ENCODE data around the gene TBC1D24.
A peak's percentile ranks its signal among the peaks of the same experiment; 100 is the strongest.
"Not testable (repeated sequence)": the region's sequence is repeated elsewhere in the genome, so short reads cannot be mapped to it uniquely, and the experiment has no call there.

The TBC1D24 gene

DNA sequence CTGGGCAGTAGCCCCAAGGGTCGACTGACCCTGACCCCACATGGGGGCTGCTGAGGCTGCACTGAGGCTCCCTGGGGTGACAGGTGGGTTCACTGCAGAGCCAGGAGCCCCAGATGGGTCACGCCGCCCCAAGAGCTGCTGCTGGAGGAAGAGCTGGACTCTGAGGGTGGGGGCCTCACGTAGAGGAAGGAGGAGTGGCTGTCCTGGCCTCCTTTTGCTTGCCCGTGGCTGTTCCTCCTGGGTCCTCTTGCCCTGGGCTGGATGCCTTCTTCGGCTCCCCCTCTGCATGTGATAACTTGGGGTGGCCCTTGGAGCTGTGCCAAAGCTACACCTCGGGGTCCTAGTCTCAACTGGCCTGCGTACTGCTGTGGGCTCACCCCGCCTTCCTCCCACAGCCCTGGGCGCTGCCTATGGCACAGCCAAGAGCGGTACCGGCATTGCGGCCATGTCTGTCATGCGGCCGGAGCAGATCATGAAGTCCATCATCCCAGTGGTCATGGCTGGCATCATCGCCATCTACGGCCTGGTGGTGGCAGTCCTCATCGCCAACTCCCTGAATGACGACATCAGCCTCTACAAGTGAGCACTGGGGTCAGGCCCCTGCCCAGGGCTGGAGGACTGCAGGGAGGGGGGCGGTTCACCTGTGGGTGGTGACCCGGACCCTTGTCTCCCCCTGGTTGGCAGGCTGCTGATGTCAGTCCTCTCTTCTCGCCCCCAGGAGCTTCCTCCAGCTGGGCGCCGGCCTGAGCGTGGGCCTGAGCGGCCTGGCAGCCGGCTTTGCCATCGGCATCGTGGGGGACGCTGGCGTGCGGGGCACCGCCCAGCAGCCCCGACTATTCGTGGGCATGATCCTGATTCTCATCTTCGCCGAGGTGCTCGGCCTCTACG, 44.1 kb downstream of the TBC1D24 start:
- DNase-seq: no peak

- DNase-seq: no peak
These were observed 44.8 kb downstream of the TBC1D24 start for GRCh38 chr16:2519711-2520080.

DNA sequence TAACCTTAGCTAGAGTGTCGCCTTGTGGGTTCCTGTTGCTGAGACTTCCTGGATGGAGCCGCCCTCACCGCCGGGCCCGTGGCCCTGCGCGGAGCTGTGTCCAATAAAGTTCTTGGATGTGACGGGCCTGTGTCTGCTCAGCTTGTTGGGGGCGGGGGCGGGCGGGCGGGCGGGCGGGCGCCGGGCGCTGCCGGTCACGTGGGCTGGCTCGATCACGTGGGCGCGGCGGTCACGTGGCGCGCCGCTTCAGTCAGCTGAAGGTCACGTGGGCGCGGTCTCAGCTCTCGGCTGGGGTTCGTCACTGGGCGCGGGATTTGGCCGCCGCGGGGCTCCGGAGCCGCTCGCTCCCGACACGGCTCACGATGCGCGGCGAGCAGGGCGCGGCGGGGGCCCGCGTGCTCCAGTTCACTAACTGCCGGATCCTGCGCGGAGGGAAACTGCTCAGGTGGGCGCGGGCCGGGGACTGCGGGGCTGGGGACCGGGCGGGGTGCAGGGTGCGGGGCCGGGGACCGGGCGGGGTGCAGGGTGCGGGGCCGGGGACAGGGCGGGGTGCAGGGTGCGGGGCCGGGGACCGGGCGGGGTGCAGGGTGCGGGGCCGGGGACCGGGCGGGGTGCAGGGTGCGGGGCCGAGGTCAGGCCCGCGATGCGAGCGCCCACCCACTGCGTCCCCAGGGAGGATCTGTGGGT, 45.3 kb downstream of the TBC1D24 start, which contains the start of gene AMDHD2:
AMDHD2 (plus strand) TSS at position 275 of the 687 bp plus-strand sequence; CDS start at position 363, 88 bp downstream.
- DNase-seq: peak; percentile 89

GRCh38 chr16:2520784-2521531, 46.0 kb downstream of the TBC1D24 start:
- peak; percentile 43 for DNase-seq

DNA sequence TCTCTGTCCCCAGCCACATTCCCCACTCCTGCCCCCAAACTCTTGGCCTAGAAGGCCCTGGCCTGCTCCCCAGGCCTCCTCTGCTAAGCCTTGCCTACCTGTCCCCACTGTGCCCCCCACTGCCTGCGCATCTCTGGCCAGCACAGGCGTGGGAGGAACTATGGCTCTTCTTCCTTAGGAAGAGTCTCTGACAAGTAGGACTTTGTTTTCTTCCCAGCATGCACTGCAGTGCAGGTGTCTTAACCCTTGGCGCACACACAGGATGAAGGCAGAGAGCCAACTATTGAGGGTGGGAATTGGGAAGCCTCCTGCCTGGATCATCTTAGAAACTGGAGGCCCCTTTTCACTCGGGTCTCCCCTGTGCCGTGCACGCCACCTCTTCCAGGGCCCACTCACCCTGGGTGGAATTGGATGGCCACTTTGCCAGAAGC, 48.9 kb downstream of the TBC1D24 start:
- no peak for DNase-seq

DNA sequence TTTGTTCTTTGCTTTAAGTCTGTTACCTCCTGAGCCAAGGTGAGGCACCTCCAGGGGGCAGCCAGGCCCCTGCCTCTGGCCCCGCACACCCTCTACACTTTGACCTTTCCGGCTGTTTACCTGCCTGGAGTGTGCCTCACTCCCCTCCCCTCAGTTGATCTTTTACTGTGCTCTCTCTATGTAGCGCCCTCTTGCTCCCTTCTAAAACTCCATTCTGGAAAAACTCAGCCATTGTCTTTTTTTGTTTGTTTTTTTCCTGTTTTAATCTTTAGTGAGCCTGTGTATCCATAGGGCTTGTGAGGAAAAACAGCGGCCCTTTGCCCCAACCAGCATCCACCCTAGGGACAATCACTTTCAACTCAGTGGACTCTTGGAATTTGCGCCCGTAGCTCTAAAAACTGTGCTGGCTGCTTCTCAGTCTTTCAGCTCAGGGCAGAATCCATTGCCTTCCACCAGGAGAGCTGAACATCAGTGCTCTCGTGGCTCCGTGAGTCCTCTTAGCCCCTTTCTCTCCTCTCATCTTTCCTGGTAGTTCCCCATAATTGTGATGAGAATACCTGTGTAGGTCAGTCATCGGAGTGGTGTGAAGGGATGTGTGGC, 49.5 kb downstream of the TBC1D24 start:
- no peak for DNase-seq

DNA sequence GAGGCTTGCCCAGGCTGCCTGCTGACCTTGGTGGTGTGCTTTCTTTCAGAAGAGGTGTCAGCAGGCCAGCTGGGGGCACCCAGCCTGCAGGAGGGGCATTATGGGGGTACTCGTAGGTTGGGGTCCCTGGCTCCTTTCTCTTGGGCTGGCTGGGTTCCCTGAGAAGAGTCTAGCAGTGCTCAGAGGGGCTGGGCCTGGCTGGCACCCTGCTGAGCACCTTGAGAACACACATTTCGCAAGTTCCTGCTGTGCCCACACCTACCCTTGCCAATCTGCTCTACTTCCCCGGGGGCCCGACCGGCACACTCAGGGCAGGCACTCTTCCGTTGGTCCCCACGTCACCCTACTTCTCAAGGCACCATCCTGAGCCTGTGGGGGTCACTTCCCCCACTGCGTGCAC, 51.2 kb downstream of the TBC1D24 start:
- no peak for DNase-seq

GRCh38 chr16:2527071-2527783, 52.3 kb downstream of the TBC1D24 start:
- DNase-seq: no peak

DNA sequence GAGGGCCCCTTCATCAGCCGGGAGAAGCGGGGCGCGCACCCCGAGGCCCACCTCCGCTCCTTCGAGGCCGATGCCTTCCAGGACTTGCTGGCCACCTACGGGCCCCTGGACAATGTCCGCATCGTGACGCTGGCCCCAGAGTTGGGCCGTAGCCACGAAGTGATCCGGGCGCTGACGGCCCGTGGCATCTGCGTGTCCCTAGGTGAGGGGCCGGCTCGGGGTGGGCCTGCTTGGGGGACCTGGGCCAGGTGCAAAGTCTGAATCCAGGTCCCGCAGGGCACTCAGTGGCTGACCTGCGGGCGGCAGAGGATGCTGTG, 52.8 kb downstream of the TBC1D24 start:
- DNase-seq: no peak

- no peak for DNase-seq
These were observed 53.5 kb downstream of the TBC1D24 start for GRCh38 chr16:2528161-2529060.

DNA sequence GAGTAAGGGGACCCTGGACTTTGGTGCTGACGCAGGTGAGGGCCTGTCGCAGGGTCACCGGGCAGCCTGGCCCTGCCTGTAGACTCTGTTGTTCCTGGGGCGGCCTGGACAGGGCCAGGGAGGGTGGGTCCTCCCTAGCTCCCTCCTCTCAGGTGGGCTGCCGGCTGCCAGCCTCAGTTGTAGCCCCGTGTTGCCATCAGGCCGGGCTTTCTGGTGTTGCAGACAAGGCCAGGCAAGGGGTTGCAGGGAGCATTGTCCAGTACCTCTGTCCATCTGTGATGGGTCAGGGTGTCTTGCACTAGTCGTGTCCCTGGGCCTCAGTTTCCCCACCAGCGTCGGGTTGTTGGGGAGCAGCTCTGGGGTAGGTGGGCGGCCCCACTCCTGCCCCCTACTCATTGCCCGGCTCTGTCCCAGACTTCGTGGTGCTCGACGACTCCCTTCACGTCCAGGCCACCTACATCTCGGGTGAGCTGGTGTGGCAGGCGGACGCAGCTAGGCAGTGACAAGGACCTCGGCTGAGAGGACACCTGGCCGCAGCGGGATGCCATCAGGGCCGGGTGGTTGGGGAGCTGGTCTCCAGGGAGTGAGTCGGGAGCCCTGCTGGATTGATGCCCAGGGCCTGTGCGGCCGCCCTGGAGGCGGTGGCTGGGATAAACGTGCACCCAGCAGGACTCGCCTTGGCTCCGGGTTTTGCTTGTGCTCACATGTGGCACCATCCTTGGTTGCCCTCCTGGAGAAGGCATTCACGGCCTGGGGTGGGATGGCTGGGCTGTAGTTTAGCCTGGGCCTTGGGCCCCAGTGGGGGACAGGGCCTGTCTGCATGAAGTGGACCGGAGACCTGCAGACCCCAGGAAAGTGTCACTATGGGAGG, 54.4 kb downstream of the TBC1D24 start:
- no peak for DNase-seq

- no peak for DNase-seq
These were observed 55.2 kb downstream of the TBC1D24 start for GRCh38 chr16:2529961-2530628.

DNA sequence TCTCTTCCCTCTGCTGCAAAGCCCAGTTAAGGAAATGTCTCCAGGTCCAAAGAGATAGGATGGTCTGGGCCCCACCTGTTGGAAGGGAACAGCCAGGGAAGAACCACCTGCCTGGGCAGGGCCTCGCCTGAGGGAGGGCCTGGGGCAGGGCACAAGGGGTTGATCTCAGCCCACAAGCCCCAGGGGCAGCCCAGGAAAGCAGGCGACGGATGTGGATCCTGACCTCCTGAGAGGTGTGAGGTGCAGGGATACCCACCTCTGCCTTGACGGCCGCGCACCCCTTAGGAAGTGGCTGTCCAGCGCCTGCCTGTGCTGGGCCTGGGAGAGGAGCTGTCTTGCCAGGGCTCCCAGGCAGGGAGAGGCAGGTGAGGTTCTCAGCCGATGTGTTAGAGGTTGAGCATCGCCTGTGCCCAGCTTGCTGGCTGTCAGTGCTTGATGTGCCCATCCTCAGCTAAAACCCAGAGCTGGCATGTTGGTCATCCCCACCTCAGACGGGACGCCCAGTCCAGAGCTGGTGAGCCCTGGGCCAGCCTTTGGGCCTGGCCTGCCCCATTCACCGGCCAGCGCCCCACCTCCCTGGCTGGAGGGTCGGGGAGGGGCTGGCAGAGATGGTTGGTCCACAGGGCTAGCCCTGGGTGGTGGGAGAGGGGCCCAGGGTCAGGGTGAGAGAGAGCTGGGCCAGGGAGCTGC, 55.8 kb downstream of the TBC1D24 start:
- DNase-seq: no peak

DNA sequence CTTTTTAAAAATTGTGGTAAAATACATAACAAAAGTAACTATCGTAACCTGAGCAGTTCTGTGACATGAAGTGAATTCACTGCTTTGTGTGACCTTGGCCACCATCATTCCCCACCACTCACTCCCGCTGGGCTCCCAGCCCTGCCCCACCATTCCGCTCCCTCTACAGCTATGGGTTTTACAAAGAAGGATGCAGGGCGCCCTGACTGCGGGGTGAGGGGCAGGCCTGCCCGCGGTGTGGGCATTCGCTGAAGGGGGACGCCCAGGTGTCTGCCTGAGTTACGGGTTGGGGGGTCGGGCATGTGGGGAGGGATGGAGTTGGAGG, 56.4 kb downstream of the TBC1D24 start, which contains the start of gene CEMP1:
CEMP1 (minus strand) TSS at position 38 of the 325 bp plus-strand sequence. CDS start 335 bp downstream, outside the sequence.
- DNase-seq: no peak

DNA sequence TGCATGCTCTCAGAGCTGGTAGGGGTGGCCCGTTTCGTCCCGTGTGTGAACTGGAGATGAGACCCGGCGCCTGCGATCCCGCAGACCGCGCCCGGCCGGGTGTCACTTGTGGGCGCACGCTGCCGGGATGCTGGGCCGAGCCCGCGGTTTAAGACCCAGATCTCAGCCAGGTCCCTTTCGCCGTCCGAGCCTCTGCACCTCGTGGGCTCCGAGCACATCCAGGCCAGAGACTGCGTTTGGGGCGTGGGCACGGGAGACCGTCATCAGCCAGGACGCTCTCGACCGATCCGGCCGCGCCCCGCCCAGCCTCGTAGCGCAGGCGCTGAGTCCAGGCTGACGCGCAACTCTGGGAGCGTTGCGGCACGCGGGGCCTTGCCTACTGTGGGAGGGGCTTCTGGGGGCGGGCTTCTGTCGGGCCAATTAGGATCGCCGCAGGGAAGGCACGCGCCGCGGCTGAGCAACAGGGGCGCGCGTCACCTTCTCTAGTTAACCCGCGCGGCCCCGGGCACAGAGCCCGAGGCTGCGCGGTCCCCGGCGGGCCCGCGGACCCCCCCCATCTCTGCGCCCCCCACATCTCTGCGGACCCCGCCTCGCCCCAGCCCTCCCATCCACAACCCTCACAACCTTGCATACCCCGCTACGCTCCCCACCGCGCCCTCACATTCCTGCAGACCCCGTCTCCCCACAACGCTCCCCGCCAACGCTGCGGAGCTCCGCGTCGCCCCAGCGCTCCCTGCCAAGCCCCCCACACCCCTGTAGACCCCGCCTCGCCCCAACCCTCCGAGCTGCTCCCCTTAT, 57.0 kb downstream of the TBC1D24 start:
- peak; percentile 97 for DNase-seq

GRCh38 chr16:2532494-2533141, 57.7 kb downstream of the TBC1D24 start:
- peak; percentile 43 for DNase-seq

DNA sequence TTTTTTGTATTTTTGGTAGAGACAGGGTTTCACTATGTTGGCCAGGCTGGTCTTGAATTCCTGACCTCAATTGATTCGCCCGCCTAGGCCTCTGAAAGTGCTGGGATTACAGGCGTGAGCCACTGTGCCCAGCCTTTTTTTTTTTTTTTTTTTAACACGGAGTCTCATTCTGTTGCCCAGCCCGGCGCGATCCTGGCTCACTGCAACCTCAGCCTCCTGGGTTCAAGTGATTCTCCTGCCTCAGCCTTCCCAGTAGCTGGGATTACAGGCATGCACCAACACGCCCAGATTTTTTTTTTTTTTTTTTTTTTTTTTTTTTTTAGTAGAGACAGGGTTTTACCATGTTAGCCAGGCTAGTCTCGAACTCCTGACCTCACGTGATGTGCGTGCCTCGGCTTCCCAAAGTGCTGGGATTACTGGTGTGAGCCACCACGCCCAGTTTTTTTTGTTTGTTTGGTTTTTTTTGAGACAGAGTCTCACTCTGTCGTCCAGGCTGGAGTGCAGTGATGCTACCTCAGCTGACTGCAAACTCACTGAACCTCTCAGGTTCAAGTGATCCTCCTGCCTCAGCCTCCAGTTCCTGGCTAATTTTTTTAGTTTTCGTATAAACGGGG, 58.3 kb downstream of the TBC1D24 start:
- not testable (repeated sequence) for DNase-seq
